Measurements from ENCODE around the gene THAP12.

GRCh38 chr11:76362716-76363115 lies 18.2 kb downstream of the THAP12 start:
- TF ChIP-seq CTCF (conservative IDR thresholded peaks at IDR 0.05; ENCODE audit: low read depth in 2 of 2): no peak
- TF ChIP-seq ZNF114 (CRISPR knock-in tag; IDR thresholded peaks at IDR 0.05): no peak
- TF ChIP-seq POLR2AphosphoS5 (IDR thresholded peaks at IDR 0.05; ENCODE audit: low read depth): no peak
- no peak for TF ChIP-seq REST (IDR thresholded peaks at IDR 0.05; ENCODE audit: unreplicated experiment)
- no peak for TF ChIP-seq CREB1 (CRISPR knock-in tag; IDR thresholded peaks at IDR 0.05; ENCODE audit: low read depth)
- no peak for TF ChIP-seq EZH2 (IDR thresholded peaks at IDR 0.05; ENCODE audit: low read depth, unreplicated experiment)
- TF ChIP-seq ETS1 (IDR thresholded peaks at IDR 0.05): no peak
